ENCODE measurements around the gene CDADC1.
A peak's percentile ranks its signal among the peaks of the same experiment; 100 is the strongest.

Gene CDADC1

GRCh38 chr13:49297338-49297737, 49.6 kb downstream of the CDADC1 start:
- DNase-seq, result no peak

DNA sequence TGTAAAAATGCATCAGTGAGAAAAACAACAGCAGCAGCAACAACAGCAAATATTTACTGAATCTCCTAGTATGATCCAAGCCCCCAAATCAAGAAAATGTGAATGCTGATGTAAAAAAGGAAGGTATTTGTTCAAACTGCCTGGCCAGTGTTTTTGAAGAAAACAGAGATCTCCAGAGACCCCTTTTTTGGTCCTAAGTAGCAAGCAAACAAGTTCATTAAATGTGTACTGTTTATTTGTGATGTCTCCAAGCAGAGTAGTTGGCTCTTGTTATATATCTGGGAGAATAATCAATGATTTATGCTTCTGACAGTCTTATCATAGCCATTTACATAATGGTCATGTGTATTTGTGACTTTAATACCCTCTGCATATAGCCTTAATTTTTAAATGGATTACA, 50.7 kb downstream of the CDADC1 start:
- DNase-seq, result no peak

GRCh38 chr13:49298903-49299605, 51.3 kb downstream of the CDADC1 start:
- no peak for DNase-seq

DNA sequence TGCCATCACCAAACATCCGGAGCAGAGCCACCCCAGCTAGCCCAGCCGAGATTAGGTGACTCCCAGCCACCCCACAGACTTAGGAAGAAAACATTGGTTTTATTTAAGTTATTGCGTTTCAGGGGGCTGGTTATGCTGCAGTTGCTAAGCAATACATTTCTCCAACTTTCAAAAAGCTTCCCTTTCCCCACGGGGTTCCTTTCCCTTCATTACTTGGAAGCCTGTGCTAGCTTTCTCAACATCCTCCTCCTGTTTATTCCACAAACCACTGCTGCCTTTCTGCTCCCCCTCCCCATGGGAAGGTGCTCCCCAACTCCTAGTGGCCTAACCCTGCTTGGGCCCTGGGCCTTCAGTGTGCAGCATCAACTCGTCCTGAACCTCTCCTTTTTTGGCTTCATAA, 52.6 kb downstream of the CDADC1 start:
- no peak for DNase-seq

GRCh38 chr13:49300739-49301589, 53.2 kb downstream of the CDADC1 start:
- DNase-seq, result peak; percentile 3

DNA sequence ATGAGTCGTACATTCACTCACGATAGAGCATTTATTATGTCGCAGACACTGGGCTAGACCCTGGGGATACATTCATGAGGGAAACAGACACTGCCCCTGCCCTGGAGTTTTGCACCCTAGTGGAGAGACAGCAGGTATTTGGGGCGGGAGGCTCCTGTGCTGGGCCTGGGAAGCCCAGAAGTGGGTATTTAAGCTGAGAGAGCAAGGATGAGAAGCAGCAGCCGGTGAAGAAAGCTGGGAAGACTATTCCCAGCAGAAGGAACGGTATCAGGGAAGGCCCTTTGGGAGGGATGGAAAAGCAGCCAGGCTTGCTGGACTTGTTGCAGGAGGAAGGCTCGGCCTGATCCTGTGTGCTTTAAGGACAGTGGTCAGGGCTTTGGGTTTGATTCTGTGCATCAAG, 54.5 kb downstream of the CDADC1 start:
- no peak for DNase-seq

GRCh38 chr13:49302817-49303216, 55.1 kb downstream of the CDADC1 start:
- no peak for DNase-seq

DNA sequence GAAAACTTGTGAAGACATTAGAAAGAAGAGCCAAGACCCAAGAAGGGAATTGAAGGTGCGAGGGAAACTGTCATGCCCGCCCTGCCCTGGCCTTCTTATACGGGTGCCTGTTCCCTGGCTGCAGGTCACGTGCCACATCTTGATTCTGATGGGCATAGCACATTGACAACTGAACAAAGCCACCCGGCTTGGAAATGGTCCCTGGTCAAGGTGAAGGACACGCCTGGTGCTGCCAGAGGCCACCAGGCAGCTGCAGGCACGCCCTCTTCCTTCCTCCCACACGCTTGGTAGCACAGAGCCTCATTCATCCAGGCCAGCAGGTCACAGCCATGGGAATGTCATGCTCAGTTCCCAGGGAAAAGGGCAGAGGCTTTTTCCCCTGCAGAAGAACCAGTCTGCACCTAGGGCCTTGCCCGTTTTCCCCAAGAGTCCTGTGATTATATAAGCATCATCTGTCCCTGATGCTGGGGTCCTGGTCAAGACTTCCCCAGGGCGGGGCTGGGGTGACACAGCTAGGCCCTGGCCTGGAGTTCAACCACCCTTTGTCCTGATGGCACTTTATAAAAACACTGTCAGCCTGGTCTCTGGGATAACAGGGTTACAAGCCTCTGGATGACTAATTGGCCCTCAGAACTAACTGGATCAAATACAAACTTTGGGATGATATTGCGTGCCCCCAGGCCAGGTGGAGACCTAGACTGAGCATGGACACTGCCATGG, 56.0 kb downstream of the CDADC1 start:
- DNase-seq, result no peak

GRCh38 chr13:49304356-49304755, 56.6 kb downstream of the CDADC1 start:
- DNase-seq, result no peak

DNA sequence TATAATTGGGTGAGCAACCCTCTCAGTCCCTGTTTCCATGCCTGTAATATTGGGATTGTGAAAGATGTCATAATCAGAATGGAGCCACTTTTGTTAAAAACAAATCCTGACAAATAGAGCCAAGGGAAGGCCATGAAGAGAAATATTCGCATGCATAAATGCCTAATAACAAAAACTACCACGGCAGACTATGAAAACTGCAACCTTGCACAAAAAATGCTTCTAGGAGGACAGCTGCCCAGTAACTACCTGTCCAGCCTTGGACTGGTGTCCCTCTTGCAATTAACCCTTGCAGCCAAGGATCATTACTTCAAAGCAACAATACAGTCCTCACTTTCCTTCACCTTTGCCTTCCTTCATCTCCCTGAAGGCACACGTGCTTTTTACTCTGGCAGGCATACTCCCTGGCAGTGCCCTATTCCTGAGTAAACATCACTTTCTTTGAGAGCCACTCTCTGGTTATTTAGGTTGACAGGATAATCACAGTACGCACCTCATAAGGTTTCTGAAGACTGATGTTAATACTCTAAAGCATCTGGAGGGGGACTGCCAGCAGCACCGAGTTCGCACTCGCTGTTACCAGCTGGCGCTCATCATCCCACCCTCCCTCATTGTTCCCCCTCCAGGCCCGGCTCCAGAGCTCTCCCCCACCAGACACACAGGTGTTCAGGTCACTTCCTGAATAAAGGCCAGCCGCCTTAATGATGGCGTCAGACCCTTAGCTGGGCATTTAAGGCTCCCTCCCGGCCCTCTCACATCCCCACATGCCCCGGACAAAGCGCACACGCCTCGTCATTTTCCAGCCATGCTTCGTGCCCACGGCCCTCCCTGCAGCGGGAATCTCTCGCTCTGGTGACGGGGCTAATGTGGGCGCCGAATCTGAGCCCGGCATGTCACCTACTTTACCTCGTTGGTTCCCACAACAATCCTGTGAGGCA, 57.3 kb downstream of the CDADC1 start:
- no peak for DNase-seq

DNA sequence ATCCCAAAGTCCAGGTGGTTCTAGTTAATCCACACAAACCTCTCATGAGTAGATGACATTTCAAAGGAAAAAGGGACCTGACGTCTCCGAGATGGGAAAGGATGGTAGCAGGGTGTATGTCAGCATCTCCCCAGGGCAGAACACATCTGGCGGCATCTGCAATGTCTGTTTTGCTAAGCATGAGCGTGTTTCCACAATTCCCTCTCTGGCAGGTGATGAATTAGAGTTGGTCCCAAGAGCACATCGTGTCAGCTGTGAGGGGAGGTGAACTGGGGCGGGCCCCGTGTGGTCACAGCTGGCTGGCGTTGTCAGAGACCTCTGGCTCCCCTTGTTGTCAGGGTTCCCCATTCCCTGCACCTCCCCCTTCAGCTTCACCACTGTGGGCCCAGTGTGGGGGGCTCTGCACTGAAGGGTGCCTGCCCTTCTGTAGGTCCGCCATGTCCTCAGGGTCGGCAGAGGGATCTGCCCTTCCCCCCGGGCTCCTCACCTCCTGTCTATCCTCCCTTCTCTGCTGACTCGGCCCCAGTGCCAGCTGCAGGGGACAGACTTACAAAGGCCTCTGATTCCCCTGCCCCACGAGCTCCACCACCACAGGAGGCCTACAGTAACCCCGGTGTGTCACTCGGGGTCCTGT, 58.2 kb downstream of the CDADC1 start:
- DNase-seq, result no peak

DNA sequence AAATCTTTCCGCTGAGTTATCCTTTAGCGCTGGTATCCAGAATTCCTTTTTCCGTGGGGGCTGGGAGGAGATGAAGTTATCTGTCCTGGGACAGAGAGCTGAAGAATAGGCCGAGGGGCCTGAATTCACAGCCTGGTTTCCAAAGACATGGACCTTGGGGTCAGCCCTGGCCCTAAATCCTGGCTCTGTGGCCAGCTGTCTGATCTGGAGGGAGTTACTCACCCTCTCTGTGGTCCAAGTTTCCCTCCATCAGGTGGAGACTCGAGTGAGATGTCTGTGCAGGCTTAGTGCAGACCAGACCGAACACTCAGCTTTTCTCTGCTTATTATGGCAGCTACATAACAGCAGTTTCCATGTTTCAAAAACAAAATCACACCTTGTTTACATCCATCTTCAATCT, 59.6 kb downstream of the CDADC1 start:
- DNase-seq, result no peak

DNA sequence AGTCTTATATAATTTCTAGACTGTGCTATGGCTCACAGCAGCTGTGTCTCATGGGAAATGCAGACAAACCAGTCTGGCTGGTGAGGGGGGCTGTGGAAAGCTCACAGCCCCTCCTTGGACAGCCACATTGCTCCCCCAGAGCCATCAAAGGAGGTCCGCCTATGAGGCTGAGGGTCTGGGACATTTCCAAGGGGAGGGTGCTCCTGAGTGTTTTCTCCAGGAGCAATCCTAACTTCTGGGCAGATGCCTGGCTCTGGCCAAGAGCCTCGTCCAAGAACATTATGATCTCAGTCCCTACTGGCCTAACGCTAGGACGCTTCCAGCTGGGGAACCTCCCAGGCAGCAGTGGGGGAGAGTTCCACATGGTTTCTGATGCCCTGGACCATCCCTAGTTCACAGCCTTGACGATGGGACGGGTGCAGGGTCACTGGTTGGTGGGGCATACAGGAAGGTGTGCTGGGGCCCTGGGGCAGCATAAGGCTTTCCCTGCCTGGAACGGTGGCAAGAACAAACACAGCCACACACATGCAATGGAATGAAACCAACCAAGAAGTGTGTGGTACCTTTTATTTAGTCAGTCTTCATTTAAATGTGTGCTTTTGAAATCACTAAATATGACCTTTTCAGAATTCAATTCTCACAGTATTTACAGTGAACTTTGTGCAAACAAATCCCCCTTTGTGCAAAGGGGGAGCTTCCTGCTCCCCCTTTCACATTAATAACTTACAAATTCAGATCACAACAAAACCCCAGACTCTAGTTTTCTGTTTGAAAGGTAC, 60.6 kb downstream of the CDADC1 start:
- DNase-seq, result no peak

DNA sequence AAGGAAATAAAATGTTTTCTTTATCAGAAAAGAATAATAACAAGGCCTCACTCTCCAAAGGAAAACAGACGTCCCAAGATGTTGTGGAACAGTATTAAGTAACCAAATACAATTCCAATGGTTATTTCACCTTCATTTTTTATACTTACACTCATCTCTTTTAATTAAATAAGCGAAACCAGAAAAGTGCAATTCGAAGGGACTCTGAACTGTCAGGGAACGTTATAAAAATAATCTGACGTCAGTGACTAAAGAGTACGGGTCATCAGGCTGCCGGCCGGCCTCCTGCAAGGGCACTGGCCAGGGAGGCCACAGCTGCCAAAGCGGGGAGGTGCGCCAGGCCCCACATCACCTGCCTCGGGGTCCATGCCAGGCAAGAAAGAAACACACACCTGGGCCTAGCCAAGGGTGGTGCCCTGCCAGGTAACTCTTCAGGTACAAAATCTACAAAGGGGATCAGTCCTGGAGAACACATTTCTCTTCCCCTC, 61.2 kb downstream of the CDADC1 start:
- DNase-seq, result no peak

- no peak for DNase-seq
These were observed 62.5 kb downstream of the CDADC1 start for GRCh38 chr13:49310251-49310650.

- DNase-seq, result no peak
These were observed 64.1 kb downstream of the CDADC1 start for GRCh38 chr13:49311816-49312215.

GRCh38 chr13:49314344-49314882, 66.7 kb downstream of the CDADC1 start:
- no peak for DNase-seq

- DNase-seq, result no peak
These were observed 67.4 kb downstream of the CDADC1 start for GRCh38 chr13:49315036-49315565.

DNA sequence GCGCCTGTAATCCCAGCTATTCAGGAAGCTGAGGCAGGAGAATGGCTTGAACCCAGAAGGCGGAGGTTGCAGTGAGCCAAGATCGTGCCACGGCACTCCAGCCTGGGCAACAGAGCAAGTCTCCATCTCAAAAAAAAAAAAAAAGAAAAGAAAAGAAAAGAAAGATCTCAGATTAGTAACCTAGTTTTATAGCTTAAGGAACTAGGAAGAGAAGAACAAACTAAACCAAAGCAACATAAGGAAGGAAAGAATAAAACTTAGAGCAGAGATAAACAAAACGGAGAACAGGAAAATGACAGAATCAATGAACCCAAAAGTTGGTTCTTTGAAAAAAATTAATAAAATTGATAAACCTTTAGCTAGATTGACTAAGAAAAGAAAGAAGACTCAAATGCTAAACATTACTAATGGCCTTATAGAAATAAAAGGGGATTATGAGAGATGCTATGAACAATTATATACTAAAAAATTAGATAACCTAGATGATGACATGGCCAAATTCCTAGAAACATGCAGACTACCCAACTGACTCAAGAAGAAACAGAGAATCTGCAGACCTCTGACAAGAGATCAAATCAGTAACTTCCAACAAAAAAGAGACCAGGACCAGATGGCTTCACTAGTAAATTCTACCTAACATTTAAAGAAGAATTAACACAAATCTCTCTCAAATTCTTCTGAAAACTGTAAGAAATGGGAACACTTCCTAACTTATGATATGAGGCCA, 68.2 kb downstream of the CDADC1 start:
- DNase-seq, result no peak

DNA sequence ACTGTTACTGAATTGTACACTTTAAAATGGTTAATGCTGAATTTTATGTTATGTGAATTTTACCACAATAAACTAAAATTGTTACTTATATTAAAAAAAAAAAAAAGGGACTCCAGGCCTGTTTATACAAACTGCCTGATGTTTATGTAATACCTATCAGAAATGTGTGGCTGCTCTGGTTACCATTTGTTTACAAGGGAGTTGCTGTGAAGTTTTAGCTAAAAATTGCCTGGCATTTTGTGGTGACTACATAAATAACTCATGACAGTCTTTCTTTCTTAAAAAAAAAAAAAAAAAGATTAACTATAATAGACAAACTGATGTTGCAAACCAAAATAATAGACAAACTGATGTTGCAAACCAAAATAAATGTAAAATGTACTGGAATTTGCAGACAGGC, 71.8 kb downstream of the CDADC1 start:
- no peak for DNase-seq
